ENCODE measurements around the gene SLC4A7. TPM values are rescaled to one million over a fixed set of nuclear protein-coding genes. Genes with fewer than 3 reads are reported as not detected.

Gene SLC4A7
- total RNA-seq, 1 experiment from 2014 or later: 41.9 TPM

DNA sequence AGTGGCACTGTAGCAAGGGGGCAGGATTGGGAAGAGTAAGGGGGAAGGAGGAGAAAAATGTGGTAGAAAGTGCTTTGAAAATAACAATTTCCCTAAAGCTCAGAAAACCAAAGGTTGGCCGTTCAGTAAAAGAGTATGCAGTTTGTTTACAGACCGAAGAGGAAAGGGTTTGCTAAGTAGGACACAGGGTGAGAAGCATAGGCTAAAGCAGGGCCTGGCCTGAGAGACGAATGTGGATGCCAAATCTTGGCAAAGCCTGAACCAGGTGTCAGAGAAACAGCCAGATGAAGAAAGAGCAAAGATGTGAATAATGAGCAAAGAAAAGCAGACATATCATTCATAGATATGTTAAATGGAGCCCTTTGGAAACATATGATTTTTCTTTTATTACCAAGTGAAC is 132.1 kb downstream of the SLC4A7 start:
- no peaks in the 10 kb centered on the region for H3K36me3 Mint-ChIP-seq (ENCODE audit: insufficient read depth, unreplicated experiment)
- no TSS peak for BruUV-seq (replicated peaks)
- H3K27me3 Mint-ChIP-seq (ENCODE audit: insufficient read depth, unreplicated experiment): no peaks in the 10 kb centered on the region
- no peaks in the 10 kb centered on the region for H3K9me3 Mint-ChIP-seq (ENCODE audit: unreplicated experiment)
- no peak overlapping the region for H3K27ac Mint-ChIP-seq (ENCODE audit: low read depth, unreplicated experiment)
- TF ChIP-seq, protein P1, sequence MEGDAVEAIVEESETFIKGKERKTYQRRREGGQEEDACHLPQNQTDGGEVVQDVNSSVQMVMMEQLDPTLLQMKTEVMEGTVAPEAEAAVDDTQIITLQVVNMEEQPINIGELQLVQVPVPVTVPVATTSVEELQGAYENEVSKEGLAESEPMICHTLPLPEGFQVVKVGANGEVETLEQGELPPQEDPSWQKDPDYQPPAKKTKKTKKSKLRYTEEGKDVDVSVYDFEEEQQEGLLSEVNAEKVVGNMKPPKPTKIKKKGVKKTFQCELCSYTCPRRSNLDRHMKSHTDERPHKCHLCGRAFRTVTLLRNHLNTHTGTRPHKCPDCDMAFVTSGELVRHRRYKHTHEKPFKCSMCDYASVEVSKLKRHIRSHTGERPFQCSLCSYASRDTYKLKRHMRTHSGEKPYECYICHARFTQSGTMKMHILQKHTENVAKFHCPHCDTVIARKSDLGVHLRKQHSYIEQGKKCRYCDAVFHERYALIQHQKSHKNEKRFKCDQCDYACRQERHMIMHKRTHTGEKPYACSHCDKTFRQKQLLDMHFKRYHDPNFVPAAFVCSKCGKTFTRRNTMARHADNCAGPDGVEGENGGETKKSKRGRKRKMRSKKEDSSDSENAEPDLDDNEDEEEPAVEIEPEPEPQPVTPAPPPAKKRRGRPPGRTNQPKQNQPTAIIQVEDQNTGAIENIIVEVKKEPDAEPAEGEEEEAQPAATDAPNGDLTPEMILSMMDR (IDR thresholded peaks at IDR 0.05; ENCODE audit: unreplicated experiment): no peak
- no peak overlapping the region for H3K4me3 Mint-ChIP-seq (ENCODE audit: unreplicated experiment)
- intact Hi-C loops (cut with micrococcal nuclease): loop anchor here (5.0 kb wide), 1 partner anchor 220 kb away; no protein-coding TSS in a partner anchor
- ChIA-PET POLR2A (no interaction called here), CTCF (no interaction called here)
- no peak for DNase-seq (ENCODE audit: unreplicated experiment)
- H3K4me1 Mint-ChIP-seq (ENCODE audit: insufficient read depth, unreplicated experiment): peaks cover 20% of the 10 kb centered on the region

DNA sequence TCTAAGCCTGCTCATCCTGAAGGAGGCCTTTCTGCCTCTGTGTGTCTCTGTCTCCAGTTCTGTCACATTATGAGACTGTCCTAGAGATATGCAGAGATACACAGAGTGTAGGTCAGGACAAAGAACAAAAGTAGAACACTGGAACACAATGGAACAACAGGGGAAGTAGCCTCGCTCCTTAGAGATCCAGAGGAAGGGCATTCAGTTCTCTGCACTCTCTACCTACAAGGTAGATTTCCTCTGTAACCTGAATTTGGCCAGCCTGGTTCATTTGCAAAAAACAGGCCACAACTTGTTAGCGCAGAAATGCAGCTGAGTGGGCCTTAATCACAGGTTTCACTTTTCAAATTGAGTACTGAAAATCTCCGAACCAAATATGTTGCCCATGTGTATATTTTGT is 134.4 kb downstream of the SLC4A7 start:
- intact Hi-C loops (cut with micrococcal nuclease): loop anchor here (5.0 kb wide), 1 partner anchor 218 kb away; no protein-coding TSS in a partner anchor
- BruUV-seq (replicated peaks): no TSS peak
- Mint-ChIP-seq H3K27ac (ENCODE audit: low read depth, unreplicated experiment) (no peak overlapping the region), H3K36me3 (ENCODE audit: insufficient read depth, unreplicated experiment) (no peaks in the 10 kb centered on the region), H3K4me3 (ENCODE audit: unreplicated experiment) (no peak overlapping the region), H3K4me1 (ENCODE audit: insufficient read depth, unreplicated experiment) (peaks cover 19% of the 10 kb centered on the region), H3K27me3 (ENCODE audit: insufficient read depth, unreplicated experiment) (no peaks in the 10 kb centered on the region), H3K9me3 (ENCODE audit: unreplicated experiment) (no peaks in the 10 kb centered on the region)
- no peak for DNase-seq (ENCODE audit: unreplicated experiment)
- CTCF ChIA-PET: interaction anchor here (1.1 to 2.3 kb wide), 3 partner anchors 37 to 215 kb away, joined by 3 to 10 read pairs (median 4); no protein-coding TSS in a partner anchor
- POLR2A ChIA-PET: interaction anchor here (1.8 kb wide), 1 partner anchor 23 kb away, joined by 5 read pairs; no protein-coding TSS in a partner anchor
- TF ChIP-seq, protein P1 (IDR thresholded peaks at IDR 0.05; ENCODE audit: unreplicated experiment): no peak

DNA sequence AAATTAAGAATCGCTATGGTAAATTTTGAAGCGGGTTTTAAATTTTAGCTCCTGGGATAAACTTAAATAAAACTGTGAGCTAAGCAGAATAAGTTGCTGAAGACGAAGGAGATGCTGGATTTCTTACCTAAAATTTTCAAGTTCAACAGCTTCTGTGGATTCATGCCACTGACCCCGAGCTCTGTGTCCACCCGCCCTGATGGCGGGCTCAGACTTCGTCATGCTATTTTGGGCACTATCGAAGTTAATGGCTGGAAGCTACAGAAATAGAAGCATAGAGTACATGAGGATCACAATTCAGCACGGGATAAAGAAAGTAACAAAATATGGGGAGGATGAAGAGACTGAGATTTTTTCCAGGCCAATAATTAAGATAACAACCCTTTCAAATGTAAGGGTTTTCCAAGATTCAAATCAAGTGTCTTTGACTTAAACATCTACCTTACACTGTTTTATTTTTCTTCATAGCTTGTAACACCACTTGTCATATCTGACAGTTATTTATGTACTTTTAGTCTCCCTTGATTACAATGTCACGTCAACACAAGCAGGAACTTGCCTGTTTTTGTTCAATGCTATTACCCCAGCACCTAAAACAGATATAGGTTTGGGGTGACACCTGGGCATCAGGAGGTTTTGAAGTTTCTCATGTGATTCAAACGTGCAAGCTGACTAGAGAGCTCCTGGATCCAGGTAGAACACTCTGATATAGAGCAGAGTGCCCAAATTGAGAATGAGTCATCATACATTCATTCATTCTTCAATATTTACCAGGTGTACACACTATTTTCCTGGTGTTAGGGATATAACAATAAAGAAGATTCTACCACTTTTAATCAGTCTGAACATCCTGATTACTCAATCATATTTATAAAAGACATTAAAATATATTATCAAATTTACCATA is 138.0 kb downstream of the SLC4A7 start:
- Mint-ChIP-seq H3K9me3 (ENCODE audit: unreplicated experiment) (no peaks in the 10 kb centered on the region), H3K27me3 (ENCODE audit: insufficient read depth, unreplicated experiment) (no peaks in the 10 kb centered on the region), H3K27ac (ENCODE audit: low read depth, unreplicated experiment) (no peak overlapping the region), H3K4me1 (ENCODE audit: insufficient read depth, unreplicated experiment) (peaks cover 4% of the 10 kb centered on the region), H3K4me3 (ENCODE audit: unreplicated experiment) (no peak overlapping the region), H3K36me3 (ENCODE audit: insufficient read depth, unreplicated experiment) (no peaks in the 10 kb centered on the region)
- DNase-seq (ENCODE audit: unreplicated experiment): no peak
- intact Hi-C loops (cut with micrococcal nuclease): no loop called here
- no TSS peak for BruUV-seq (replicated peaks)
- TF ChIP-seq, protein P1 (IDR thresholded peaks at IDR 0.05; ENCODE audit: unreplicated experiment): no peak
- ChIA-PET CTCF (interaction anchor here (0.5 to 1.7 kb wide), 5 partner anchors 8 to 334 kb away, joined by 3 to 6 read pairs (median 3); no protein-coding TSS in a partner anchor), POLR2A (interaction anchor here (0.6 to 2.0 kb wide), 4 partner anchors 9 to 331 kb away, joined by 3 to 7 read pairs (median 4); no protein-coding TSS in a partner anchor)

DNA sequence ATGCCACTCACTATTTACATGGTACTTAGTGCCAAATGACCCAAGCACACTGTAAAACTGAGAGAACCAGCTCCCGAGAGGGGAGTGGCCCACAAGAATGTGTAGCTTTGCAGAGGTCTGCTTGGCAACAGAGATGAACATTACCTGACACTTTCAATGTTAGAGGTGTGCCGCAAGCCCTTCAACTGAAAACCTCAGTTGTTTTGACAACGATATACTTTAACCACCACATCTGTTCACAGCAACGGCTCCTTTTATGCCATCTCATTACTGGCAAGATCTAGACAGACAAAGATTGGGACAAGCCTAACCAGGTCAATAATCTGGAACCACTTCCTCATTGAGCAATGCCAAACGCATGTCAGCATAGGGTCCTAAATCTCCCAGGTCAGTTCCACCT is 138.7 kb downstream of the SLC4A7 start:
- Mint-ChIP-seq H3K27me3 (ENCODE audit: insufficient read depth, unreplicated experiment) (no peaks in the 10 kb centered on the region), H3K36me3 (ENCODE audit: insufficient read depth, unreplicated experiment) (no peaks in the 10 kb centered on the region), H3K4me1 (ENCODE audit: insufficient read depth, unreplicated experiment) (peaks cover 4% of the 10 kb centered on the region), H3K4me3 (ENCODE audit: unreplicated experiment) (no peak overlapping the region), H3K27ac (ENCODE audit: low read depth, unreplicated experiment) (no peak overlapping the region), H3K9me3 (ENCODE audit: unreplicated experiment) (no peaks in the 10 kb centered on the region)
- no TSS peak for BruUV-seq (replicated peaks)
- intact Hi-C loops (cut with micrococcal nuclease): no loop called here
- DNase-seq (ENCODE audit: unreplicated experiment): no peak
- TF ChIP-seq, protein P1 (IDR thresholded peaks at IDR 0.05; ENCODE audit: unreplicated experiment): no peak
- ChIA-PET POLR2A (interaction anchor here (0.6 to 2.0 kb wide), 4 partner anchors 9 to 332 kb away, joined by 3 to 7 read pairs (median 4); no protein-coding TSS in a partner anchor), CTCF (interaction anchor here (0.5 to 1.7 kb wide), 4 partner anchors 9 to 335 kb away, joined by 3 to 6 read pairs (median 3); no protein-coding TSS in a partner anchor)

Data from MCF 10A (cell line).